Ishikawa (cell line): ENCODE data around the gene KCNAB1.

ENCODE experiments used
- CEBPB ChIP-seq: IDR thresholded peaks from 2 replicates; pipeline ENCODE4 v1.6.1; 2012
- CREB1 ChIP-seq: IDR thresholded peaks from 2 replicates; pipeline ENCODE4 v1.6.1; 2012; ENCODE audit warnings: low read depth
- EGR1 ChIP-seq: IDR thresholded peaks from 2 replicates; pipeline ENCODE4 v1.6.1; 2012
- EP300 ChIP-seq: IDR thresholded peaks from 2 replicates; pipeline ENCODE4 v1.6.1; 2012; ENCODE audit warnings: borderline replicate concordance
- FOXM1 ChIP-seq: IDR thresholded peaks from 2 replicates; pipeline ENCODE4 v1.6.1; 2012; ENCODE audit warnings: low read depth, borderline replicate concordance
- MAX ChIP-seq: IDR thresholded peaks from 2 replicates; pipeline ENCODE4 v1.6.1; 2012
- NFIC ChIP-seq: IDR thresholded peaks from 2 replicates; pipeline ENCODE4 v1.6.1; 2012
- RAD21 ChIP-seq: IDR thresholded peaks from 2 replicates; pipeline ENCODE4 v1.6.1; 2012; ENCODE audit warnings: low read depth
- REST ChIP-seq: IDR thresholded peaks from 2 replicates; pipeline ENCODE4 v1.6.1; 2012; ENCODE audit warnings: low read depth, mild to moderate bottlenecking
- TAF1 ChIP-seq: IDR thresholded peaks from 2 replicates; pipeline ENCODE4 v1.6.1; 2012; ENCODE audit warnings: low read depth, mild to moderate bottlenecking
- TCF12 ChIP-seq: IDR thresholded peaks from 2 replicates; pipeline ENCODE4 v1.6.1; 2012; ENCODE audit warnings: low read depth
- TEAD4 ChIP-seq: IDR thresholded peaks from 2 replicates; pipeline ENCODE4 v1.6.1; 2012
- USF1 ChIP-seq: IDR thresholded peaks from 2 replicates; pipeline ENCODE4 v1.6.1; 2012
- YY1 ChIP-seq: IDR thresholded peaks from 2 replicates; pipeline ENCODE4 v1.6.1; 2012; ENCODE audit warnings: low read depth
- ZBTB7A ChIP-seq: IDR thresholded peaks from 2 replicates; pipeline ENCODE4 v1.6.1; 2012; ENCODE audit warnings: low read depth

KCNAB1 gene

GRCh38 chr3:156406393-156406792, 286.0 kb downstream of the KCNAB1 start:
- TF ChIP-seq TCF12 (no peak), NFIC (no peak), MAX (no peak)

GRCh38 chr3:156407617-156408225, 287.3 kb downstream of the KCNAB1 start:
- TF ChIP-seq ZBTB7A (no peak), YY1 (no peak), EP300 (no peak), FOXM1 (no peak), RAD21 (no peak), USF1 (no peak), CEBPB (no peak), TCF12 (no peak), MAX (no peak), TAF1 (no peak), REST (no peak), TEAD4 (no peak), EGR1 (no peak), CREB1 (no peak)

- TF ChIP-seq TAF1, result no peak
- no peak for TF ChIP-seq CREB1
- no peak for TF ChIP-seq EP300
- TF ChIP-seq TCF12, result no peak
- no peak for TF ChIP-seq TEAD4
- TF ChIP-seq EGR1, result no peak
- no peak for TF ChIP-seq REST
- no peak for TF ChIP-seq NFIC
- no peak for TF ChIP-seq FOXM1
- TF ChIP-seq MAX, result no peak
- no peak for TF ChIP-seq USF1
- no peak for TF ChIP-seq ZBTB7A
- TF ChIP-seq CEBPB, result no peak
- TF ChIP-seq RAD21, result no peak
- TF ChIP-seq YY1, result no peak
These were observed 289.3 kb downstream of the KCNAB1 start for GRCh38 chr3:156409694-156410093.

- no peak for TF ChIP-seq REST
- TF ChIP-seq TCF12, result no peak
- TF ChIP-seq TAF1, result no peak
- TF ChIP-seq ZBTB7A, result no peak
- TF ChIP-seq MAX, result no peak
- no peak for TF ChIP-seq CREB1
- TF ChIP-seq NFIC, result no peak
- TF ChIP-seq YY1, result no peak
- TF ChIP-seq RAD21, result no peak
- TF ChIP-seq EP300, result no peak
- TF ChIP-seq TEAD4, result no peak
- no peak for TF ChIP-seq CEBPB
- TF ChIP-seq EGR1, result no peak
- TF ChIP-seq FOXM1, result no peak
- TF ChIP-seq USF1, result no peak
These were observed 292.2 kb downstream of the KCNAB1 start for GRCh38 chr3:156412600-156412999.
